K562 (cell line): Measurements from ENCODE around the gene NCOA1. TPM values are rescaled to one million over a fixed set of nuclear protein-coding genes. Genes with fewer than 3 reads are reported as not detected.

Experiments used
- DIDO1 ChIP-seq: fragments of 450-650 bp; IDR thresholded peaks from 2 replicates; pipeline ENCODE4 v1.6.1; 2016; ENCODE audit warnings: low read depth, missing biosample characterization, missing genetic modification characterization
- FOS ChIP-seq: IDR thresholded peaks from 3 replicates; pipeline ENCODE4 v1.6.1; 2011; ENCODE audit not compliant: insufficient read length; ENCODE audit errors: extremely low read depth
- FOXK2 ChIP-seq, 2 experiments: fragments of 450-650 bp; IDR thresholded peaks in 1 of 2; conservative IDR thresholded peaks in 1 of 2; 2 replicates each; pipeline ENCODE4 v1.6.1; 2016; ENCODE audit warnings: low read depth in 2 of 2, mild to moderate bottlenecking in 1 of 2
- KHSRP ChIP-seq: fragments of 450-650 bp; IDR thresholded peaks from 2 replicates; pipeline ENCODE4 v1.6.1; 2017
- SMARCB1 ChIP-seq: IDR thresholded peaks from 2 replicates; pipeline ENCODE4 v1.6.1; 2011; ENCODE audit warnings: improper control_type of control experiment, low read depth; ENCODE audit not compliant: insufficient read length
- SP1 ChIP-seq: sonication (generic); formaldehyde crosslinking; IDR thresholded peaks from 2 replicates; pipeline ENCODE4 v1.8.1; 2022; ENCODE audit warnings: mild to moderate bottlenecking, missing genetic modification reagents
- STAT5B ChIP-seq: fragments of 250-450 bp; sonication (Bioruptor Pico); IDR thresholded peaks from 2 replicates; pipeline ENCODE4 v1.8.0; 2021; ENCODE audit warnings: mild to moderate bottlenecking, inconsistent platforms
- ZNF75A ChIP-seq: fragments of 450-650 bp; formaldehyde crosslinking; IDR thresholded peaks from 2 replicates; pipeline ENCODE4 v1.4.0; 2020; ENCODE audit warnings: mild to moderate bottlenecking
- ZNF79 ChIP-seq: fragments of 250-450 bp; sonication (Bioruptor Pico); IDR thresholded peaks from 2 replicates; pipeline ENCODE4 v1.4.0; 2020; ENCODE audit warnings: low read depth, mild to moderate bottlenecking, moderate library complexity
- ZSCAN29 ChIP-seq: fragments of 450-650 bp; IDR thresholded peaks from 2 replicates; pipeline ENCODE4 v1.6.1; 2017
- polyA plus RNA-seq, 8 experiments: library from polyadenylated mRNA; depleted of rRNA in 4 of 8; stranded (reverse) in 5 of 8; unstranded in 3 of 8; fragments of >200 nt; fragmentation: Nextera tagmentation in 2 of 8; fragmentation: Illumina TruSeq in 1 of 8; extraction: Ambion mirVana in 2 of 8; extraction: Trizol in 1 of 8; gene quantifications; 2 replicates each; pipeline versions ENCODE4 v1.2.1 to v1.2.3, GENCODE V29; 2011 to 2014; ENCODE audit warnings: inconsistent platforms in 1 of 8, missing spikeins in 1 of 8
- total RNA-seq, 7 experiments: library from RNA; depleted of rRNA in 6 of 7; stranded (reverse); fragments of >200 nt in 6 of 7; fragmentation: Illumina TruSeq in 2 of 7; extraction: Trizol in 2 of 7; gene quantifications; 2 replicates each; pipeline versions ENCODE4 v1.2.1 to v1.2.3, GENCODE V29; 2011 to 2021; ENCODE audit warnings: low replicate concordance in 1 of 7
- TF ChIP-seq, protein P1 (sequence below): fragments of 450-650 bp; IDR thresholded peaks from 2 replicates; pipeline ENCODE4 v1.6.1; 2016; ENCODE audit warnings: mild to moderate bottlenecking, moderate library complexity
- TF ChIP-seq, protein P2 (sequence below): fragments of 450-650 bp; formaldehyde crosslinking; IDR thresholded peaks from 2 replicates; pipeline ENCODE4 v1.4.0; 2022; ENCODE audit warnings: missing genetic modification characterization
- TF ChIP-seq, protein P3 (sequence below), 2 experiments: fragments of 450-650 bp in 1 of 2; sonication (generic) in 1 of 2; formaldehyde crosslinking in 1 of 2; IDR thresholded peaks in 1 of 2; conservative IDR thresholded peaks in 1 of 2; 2 replicates each; pipeline versions ENCODE4 v1.6.1 to v1.8.1; 2016 to 2023; ENCODE audit warnings: mild to moderate bottlenecking in 2 of 2, moderate library complexity in 2 of 2, inconsistent platforms in 1 of 2, missing genetic modification reagents in 1 of 2

The NCOA1 gene
- total and polyA plus RNA-seq, 9 of the 15 experiments (the other 6 are each of a cell fraction or from before 2014, with no cell fraction given), result 4.9 to 25.7 (median 17.0) TPM

DNA sequence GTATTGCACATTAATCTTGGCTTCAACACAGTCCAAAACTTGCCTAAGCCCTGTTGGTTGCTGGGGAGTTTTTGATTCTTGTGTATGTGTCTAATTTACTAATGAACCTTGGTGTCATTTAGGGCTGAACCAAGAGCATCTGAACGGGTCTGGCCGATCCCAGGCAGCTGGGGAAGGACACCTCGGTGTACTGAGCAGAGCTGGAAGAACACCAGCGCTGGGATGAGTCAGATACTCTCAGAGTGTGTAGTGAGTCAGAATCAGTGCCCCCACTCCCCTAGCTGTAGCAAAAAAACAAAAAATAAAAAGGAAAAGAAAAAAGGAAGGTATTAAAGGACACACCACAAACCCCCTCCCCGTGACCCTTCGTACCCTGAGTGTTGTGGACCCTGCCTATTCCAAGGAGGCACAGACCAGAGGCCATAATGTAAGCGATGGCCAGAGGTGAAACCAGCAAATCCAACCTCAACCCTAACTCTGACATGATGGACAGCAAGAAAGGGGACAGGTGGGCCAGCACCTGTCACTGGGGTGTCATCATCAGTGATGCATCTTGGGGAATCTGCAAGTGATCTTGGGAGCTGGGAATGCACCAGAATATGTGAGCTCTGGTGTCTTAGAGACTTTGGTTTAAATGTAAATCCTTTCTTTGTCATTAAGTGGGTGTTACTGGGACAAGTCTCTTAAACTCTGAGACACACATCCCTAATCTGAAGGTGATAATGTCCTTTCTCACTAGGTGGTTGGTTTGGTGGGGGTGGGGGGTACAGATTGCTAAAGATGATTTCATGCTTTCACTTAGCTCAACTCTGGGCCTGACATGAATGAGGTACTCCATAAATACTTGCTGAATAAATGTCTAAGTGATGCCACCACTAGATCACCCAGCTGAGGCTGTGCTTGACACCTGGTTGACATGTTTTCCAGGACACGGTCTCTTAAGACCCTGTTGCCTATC is 34.2 kb upstream of the NCOA1 start (continued):
- TF ChIP-seq, protein P1, sequence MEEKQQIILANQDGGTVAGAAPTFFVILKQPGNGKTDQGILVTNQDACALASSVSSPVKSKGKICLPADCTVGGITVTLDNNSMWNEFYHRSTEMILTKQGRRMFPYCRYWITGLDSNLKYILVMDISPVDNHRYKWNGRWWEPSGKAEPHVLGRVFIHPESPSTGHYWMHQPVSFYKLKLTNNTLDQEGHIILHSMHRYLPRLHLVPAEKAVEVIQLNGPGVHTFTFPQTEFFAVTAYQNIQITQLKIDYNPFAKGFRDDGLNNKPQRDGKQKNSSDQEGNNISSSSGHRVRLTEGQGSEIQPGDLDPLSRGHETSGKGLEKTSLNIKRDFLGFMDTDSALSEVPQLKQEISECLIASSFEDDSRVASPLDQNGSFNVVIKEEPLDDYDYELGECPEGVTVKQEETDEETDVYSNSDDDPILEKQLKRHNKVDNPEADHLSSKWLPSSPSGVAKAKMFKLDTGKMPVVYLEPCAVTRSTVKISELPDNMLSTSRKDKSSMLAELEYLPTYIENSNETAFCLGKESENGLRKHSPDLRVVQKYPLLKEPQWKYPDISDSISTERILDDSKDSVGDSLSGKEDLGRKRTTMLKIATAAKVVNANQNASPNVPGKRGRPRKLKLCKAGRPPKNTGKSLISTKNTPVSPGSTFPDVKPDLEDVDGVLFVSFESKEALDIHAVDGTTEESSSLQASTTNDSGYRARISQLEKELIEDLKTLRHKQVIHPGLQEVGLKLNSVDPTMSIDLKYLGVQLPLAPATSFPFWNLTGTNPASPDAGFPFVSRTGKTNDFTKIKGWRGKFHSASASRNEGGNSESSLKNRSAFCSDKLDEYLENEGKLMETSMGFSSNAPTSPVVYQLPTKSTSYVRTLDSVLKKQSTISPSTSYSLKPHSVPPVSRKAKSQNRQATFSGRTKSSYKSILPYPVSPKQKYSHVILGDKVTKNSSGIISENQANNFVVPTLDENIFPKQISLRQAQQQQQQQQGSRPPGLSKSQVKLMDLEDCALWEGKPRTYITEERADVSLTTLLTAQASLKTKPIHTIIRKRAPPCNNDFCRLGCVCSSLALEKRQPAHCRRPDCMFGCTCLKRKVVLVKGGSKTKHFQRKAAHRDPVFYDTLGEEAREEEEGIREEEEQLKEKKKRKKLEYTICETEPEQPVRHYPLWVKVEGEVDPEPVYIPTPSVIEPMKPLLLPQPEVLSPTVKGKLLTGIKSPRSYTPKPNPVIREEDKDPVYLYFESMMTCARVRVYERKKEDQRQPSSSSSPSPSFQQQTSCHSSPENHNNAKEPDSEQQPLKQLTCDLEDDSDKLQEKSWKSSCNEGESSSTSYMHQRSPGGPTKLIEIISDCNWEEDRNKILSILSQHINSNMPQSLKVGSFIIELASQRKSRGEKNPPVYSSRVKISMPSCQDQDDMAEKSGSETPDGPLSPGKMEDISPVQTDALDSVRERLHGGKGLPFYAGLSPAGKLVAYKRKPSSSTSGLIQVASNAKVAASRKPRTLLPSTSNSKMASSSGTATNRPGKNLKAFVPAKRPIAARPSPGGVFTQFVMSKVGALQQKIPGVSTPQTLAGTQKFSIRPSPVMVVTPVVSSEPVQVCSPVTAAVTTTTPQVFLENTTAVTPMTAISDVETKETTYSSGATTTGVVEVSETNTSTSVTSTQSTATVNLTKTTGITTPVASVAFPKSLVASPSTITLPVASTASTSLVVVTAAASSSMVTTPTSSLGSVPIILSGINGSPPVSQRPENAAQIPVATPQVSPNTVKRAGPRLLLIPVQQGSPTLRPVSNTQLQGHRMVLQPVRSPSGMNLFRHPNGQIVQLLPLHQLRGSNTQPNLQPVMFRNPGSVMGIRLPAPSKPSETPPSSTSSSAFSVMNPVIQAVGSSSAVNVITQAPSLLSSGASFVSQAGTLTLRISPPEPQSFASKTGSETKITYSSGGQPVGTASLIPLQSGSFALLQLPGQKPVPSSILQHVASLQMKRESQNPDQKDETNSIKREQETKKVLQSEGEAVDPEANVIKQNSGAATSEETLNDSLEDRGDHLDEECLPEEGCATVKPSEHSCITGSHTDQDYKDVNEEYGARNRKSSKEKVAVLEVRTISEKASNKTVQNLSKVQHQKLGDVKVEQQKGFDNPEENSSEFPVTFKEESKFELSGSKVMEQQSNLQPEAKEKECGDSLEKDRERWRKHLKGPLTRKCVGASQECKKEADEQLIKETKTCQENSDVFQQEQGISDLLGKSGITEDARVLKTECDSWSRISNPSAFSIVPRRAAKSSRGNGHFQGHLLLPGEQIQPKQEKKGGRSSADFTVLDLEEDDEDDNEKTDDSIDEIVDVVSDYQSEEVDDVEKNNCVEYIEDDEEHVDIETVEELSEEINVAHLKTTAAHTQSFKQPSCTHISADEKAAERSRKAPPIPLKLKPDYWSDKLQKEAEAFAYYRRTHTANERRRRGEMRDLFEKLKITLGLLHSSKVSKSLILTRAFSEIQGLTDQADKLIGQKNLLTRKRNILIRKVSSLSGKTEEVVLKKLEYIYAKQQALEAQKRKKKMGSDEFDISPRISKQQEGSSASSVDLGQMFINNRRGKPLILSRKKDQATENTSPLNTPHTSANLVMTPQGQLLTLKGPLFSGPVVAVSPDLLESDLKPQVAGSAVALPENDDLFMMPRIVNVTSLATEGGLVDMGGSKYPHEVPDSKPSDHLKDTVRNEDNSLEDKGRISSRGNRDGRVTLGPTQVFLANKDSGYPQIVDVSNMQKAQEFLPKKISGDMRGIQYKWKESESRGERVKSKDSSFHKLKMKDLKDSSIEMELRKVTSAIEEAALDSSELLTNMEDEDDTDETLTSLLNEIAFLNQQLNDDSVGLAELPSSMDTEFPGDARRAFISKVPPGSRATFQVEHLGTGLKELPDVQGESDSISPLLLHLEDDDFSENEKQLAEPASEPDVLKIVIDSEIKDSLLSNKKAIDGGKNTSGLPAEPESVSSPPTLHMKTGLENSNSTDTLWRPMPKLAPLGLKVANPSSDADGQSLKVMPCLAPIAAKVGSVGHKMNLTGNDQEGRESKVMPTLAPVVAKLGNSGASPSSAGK, result no peak
- TF ChIP-seq ZNF75A, result no peak
- no peak for TF ChIP-seq STAT5B (CRISPR knock-in tag)
- no peak for TF ChIP-seq KHSRP
- TF ChIP-seq SMARCB1, result no peak
- TF ChIP-seq FOXK2 (conservative IDR thresholded peaks at IDR 0.05 in 1 of 2, IDR thresholded peaks at IDR 0.05 in 1 of 2; ENCODE audit: low read depth in 2 of 2), result peak in 1 of 2 experiments; percentile 45; a peak in 1 of 4 replicates
- TF ChIP-seq DIDO1 (tag), result no peak
- TF ChIP-seq, protein P2, sequence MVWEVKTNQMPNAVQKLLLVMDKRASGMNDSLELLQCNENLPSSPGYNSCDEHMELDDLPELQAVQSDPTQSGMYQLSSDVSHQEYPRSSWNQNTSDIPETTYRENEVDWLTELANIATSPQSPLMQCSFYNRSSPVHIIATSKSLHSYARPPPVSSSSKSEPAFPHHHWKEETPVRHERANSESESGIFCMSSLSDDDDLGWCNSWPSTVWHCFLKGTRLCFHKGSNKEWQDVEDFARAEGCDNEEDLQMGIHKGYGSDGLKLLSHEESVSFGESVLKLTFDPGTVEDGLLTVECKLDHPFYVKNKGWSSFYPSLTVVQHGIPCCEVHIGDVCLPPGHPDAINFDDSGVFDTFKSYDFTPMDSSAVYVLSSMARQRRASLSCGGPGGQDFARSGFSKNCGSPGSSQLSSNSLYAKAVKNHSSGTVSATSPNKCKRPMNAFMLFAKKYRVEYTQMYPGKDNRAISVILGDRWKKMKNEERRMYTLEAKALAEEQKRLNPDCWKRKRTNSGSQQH (CRISPR knock-in tag), result no peak
- no peak for TF ChIP-seq SP1 (CRISPR knock-in tag)
- no peak for TF ChIP-seq ZNF79 (CRISPR knock-in tag)
- TF ChIP-seq ZSCAN29, result no peak; the same call in 1 of the 2 replicates
- TF ChIP-seq, protein P3, sequence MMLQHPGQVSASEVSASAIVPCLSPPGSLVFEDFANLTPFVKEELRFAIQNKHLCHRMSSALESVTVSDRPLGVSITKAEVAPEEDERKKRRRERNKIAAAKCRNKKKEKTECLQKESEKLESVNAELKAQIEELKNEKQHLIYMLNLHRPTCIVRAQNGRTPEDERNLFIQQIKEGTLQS (IDR thresholded peaks at IDR 0.05), result peak; percentile 94
- TF ChIP-seq, protein P3 (CRISPR knock-in tag; conservative IDR thresholded peaks at IDR 0.05), result no peak; the same call in 1 of the 2 replicates
- peak; percentile 60 for TF ChIP-seq FOS
